ENCODE measurements around the gene HEPHL1.

The HEPHL1 gene

GRCh38 chr11:94025690-94026394 lies 4.7 kb downstream of the HEPHL1 start:
- no peak for DNase-seq

- DNase-seq = no peak
Measured at GRCh38 chr11:94027210-94027609, 6.1 kb downstream of the HEPHL1 start.

GRCh38 chr11:94028436-94028835 lies 7.3 kb downstream of the HEPHL1 start:
- DNase-seq = no peak

GRCh38 chr11:94030059-94030458 lies 8.9 kb downstream of the HEPHL1 start:
- peak; percentile 1 for DNase-seq

- no peak for DNase-seq
Measured at GRCh38 chr11:94031625-94032024, 10.5 kb downstream of the HEPHL1 start.

GRCh38 chr11:94032066-94032465 lies 10.9 kb downstream of the HEPHL1 start:
- no peak for DNase-seq

GRCh38 chr11:94032725-94033124 lies 11.6 kb downstream of the HEPHL1 start:
- DNase-seq = no peak

- no peak for DNase-seq
Measured at GRCh38 chr11:94034207-94034606, 13.1 kb downstream of the HEPHL1 start.

GRCh38 chr11:94036096-94036495 lies 14.9 kb downstream of the HEPHL1 start:
- DNase-seq = no peak

- no peak for DNase-seq
Measured at GRCh38 chr11:94043241-94043640, 22.1 kb downstream of the HEPHL1 start.

GRCh38 chr11:94046796-94047195 lies 25.6 kb downstream of the HEPHL1 start:
- no peak for DNase-seq

- DNase-seq = no peak
Measured at GRCh38 chr11:94048032-94048709, 27.0 kb downstream of the HEPHL1 start.

- no peak for DNase-seq
Measured at GRCh38 chr11:94049351-94049750, 28.2 kb downstream of the HEPHL1 start.

GRCh38 chr11:94058630-94059029 lies 37.5 kb downstream of the HEPHL1 start:
- no peak for DNase-seq

- DNase-seq = no peak
Measured at GRCh38 chr11:94059065-94059464, 37.9 kb downstream of the HEPHL1 start.

- no peak for DNase-seq
Measured at GRCh38 chr11:94060401-94060800, 39.2 kb downstream of the HEPHL1 start.

- no peak for DNase-seq
Measured at GRCh38 chr11:94062360-94062759, 41.2 kb downstream of the HEPHL1 start.

GRCh38 chr11:94066901-94067429 lies 45.8 kb downstream of the HEPHL1 start:
- no peak for DNase-seq

GRCh38 chr11:94068764-94069163 lies 47.6 kb downstream of the HEPHL1 start:
- DNase-seq = no peak

GRCh38 chr11:94077552-94078293 lies 56.6 kb downstream of the HEPHL1 start:
- DNase-seq = no peak

- no peak for DNase-seq
Measured at GRCh38 chr11:94084164-94084563, 63.0 kb downstream of the HEPHL1 start.

- no peak for DNase-seq
Measured at GRCh38 chr11:94088906-94089305, 67.8 kb downstream of the HEPHL1 start.

- no peak for DNase-seq
Measured at GRCh38 chr11:94089341-94089740, 68.2 kb downstream of the HEPHL1 start.

GRCh38 chr11:94090401-94090800 lies 69.2 kb downstream of the HEPHL1 start:
- DNase-seq = no peak
